CD4-positive, alpha-beta T cell treated with Interferon alpha-2 for 1 hour (primary cell): ENCODE measurements around the gene HAGH.
"Not testable (repeated sequence)": the region's sequence is repeated elsewhere in the genome, so short reads cannot be mapped to it uniquely, and the experiment has no call there.

Experiments
- DNase-seq, 2 donors: peaks; one replicate each; pipeline ENCODE4 v3.0.0-alpha.2; 2020 to 2022

HAGH gene

DNA sequence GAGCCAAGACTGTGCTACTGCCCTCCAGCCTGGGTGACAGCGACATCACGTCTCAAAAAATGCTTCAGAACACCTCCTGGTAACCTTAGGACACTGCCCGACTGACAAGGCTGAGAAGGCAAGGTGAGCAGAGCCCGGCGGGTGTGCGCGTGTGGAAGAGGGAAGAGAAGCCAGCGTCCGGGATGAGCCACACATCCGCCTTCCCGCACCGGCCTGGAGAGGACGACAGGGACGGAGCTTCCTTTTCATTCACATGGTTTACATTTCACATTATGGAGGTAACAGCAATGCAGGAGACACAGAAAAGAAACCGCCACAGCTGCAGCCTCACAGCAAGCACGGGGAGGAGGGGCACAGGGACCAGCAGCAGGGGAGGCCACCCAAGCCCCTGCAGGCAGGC lies 16.5 kb downstream of the HAGH start:
- DNase-seq, result no peak

DNA sequence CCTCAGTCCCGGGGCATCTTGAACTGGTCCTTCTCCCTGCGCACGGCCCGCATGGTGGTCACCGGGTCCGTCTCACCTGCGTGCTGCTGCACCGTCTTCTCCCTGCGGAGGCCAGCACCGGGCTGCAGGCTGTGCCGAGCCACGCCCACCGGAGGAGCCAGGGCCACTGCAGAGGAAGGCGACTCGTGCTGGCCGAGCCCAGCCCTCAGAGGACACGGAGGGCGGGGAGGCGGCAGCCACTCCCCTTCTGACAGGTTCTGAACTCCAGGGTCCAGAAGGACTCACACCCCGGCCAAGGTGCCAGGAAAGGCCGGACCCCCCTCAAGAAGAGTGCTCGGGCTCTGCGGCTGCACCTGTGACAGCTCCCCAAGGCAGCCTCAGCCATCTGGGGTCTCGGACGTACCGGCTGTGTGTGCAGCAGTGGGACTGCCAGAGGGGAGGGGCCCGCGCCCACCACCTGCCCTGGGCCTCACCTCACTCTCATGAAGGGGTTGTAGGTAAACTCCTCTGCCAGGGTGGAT lies 17.3 kb downstream of the HAGH start:
- DNase-seq, result no peak

DNA sequence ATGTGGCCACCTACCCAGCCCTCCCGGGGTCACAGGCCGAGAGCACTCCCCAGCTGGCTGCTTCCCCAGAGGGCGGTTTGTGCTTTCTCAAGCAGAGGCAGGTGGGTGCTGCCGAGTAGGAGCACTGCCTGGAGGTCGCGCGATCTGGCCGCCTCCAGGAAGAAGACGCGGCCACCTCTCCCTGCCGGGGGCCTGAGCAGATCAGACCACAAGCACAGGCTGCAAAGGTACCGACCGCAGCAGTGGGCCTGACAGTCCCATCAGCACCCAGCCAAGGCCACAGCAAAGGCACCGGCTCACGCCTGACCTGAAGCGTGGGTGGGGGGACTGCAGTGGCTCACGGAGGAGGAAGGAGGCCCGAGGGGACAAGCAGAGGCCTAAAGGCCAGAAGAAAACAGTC lies 17.9 kb downstream of the HAGH start:
- no peak for DNase-seq

DNA sequence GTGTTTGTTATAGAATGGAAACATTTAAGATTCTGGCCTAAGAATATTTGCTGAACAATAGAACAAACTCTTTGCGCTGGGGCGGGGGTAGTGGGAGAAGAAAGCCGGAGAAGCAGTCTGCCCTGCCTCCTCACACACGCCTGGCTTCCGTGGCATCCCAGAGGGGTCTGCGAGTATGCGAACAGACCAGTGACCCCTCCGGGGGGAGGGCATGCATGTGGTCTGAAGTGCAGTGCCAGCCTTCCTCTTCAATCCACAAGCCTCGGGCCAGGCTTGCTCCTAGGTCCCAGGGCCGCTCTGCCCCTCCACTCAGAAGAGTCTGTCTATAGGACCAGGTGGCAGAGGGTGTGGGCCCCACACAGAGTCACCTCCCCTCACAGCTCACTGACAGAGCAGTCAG lies 19.0 kb downstream of the HAGH start:
- no peak for DNase-seq

DNA sequence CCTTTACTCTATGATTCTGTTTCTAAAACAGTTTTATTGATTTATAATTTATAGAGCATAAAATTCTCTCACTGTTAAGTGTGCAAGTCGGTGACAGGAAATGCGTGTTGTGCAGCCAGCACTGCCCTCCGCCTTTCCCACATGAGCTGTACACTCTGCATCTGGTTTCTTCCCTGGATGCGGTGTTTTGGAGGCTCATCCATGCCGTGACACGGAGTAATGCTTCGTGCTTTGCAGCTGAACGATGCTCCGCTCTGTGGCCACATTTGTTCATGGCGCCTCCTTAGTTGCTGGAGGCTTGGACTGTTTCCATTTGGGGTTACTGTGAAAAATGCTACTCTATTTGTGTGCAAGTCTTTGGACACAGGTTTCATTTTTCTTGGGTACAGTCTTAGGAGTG lies 25.9 kb downstream of the HAGH start:
- no peak for DNase-seq

DNA sequence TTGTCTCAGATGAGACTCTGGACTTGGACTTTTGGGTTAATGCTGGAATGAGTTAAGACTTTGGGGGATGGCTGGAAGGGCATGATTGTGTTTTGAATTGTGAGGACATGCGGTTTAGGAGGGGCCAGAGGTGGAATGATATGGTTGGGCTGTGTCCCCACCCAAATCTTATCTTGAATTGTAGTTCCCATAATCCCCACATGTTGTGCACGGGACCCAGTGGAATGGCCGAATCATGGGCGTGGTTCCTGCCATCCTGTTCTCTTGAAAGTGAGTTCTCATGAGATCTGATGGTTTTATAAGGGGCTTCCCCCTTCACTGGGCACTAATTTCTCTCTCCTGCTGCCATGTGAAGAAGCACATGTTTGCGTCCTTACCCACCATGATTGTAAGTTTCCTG lies 27.4 kb downstream of the HAGH start:
- not testable (repeated sequence) for DNase-seq

DNA sequence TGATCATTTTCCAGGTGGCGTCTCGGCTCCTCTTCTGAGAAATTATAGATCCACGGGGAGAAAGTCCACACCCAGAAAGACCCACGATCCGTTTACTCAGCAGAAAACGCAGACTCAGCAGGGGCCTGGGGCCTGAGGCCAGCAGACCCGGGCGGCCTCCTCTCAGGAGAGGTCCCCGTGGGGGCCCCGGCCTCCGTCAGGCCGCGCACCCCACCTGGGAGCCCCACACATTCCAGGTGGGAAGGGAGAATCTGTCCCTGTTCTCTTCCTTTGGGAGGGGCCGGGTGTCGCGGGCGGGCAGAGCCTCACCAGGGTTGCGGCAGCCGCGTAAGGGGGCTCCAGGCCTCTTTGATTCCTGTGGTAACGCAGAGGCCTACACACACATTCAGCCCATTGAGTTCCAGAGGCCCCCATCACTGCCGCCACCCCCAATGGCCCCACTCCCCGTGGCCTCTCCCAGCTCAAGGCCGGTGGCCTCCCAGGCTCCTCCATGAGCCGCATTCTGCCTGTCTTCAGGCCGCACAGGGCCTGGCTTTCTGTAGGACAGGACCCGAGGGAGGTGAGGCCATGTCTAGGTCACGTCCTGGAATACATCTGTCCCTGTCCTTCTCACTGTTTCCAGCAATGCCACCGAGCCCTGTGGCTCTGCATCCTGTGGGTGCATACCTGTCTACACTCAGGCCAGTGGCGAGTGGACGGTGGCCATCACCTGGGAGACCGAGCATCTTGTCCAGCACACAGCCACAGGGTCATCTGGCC lies 31.5 kb downstream of the HAGH start:
- no peak for DNase-seq

DNA sequence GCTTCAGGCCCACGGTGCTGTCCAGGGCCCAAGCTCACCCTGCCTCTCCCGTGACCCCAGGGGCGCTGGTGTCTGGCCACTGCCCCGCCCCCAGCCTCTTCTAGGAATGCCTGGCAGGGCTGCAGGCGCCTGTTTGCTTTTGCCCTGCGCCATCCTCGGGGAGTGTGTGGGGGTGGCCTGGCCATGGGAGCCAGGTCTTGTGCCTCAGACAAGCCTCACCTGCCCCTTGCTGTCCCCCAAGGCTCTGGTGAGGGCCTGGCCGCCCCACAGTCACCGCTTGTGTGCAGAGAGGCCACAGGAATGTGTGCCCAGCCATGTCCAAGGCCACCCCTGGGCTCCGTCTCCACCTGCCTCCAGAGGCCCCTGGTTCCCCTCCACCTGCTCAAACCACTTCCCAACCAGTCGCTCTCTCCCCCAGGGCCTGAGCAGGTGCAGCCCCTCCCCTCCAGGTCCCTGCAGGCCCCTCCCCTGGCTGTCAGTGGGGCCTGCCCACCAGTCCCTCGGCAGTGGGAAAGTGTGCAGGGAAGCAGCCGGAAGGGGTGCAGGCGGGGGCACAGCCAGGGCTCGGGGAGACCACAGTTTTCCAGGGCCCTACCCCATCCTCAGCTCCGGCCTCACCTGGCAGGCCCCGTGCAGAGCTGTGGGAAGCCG lies 32.3 kb downstream of the HAGH start:
- no peak for DNase-seq

DNA sequence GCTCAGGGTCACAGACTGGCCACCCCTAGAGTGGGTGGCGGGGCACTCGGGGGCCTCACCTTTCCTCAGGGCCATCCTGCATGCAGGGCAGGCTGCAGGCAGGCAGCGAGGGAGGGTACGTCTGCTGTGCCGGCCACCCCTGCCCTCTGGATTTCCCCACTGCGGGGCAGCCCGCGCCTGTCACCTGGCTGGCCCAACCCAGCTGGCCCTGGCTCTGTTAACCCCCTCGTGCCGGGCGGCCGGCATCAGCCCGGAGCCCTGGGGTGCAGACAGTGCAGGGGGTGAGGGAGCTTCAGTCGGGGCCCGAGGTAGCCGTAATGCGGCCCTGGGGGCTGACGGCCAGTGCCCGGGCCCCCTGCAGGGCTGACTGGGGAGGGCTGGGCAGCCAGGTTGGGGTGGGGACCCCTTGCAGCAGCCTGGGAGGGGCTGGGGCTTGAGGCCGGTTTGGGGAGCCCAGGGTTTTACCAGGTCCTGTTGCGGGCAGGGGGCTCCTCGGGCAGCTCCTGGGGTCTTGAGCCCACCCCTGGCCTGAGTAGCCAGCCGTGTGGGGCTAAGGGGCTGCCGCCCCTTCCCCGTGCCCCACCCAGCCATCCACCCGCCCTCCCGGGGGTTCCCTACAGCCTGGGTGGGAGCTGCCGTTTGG lies 32.9 kb downstream of the HAGH start, which contains the start of gene IGFALS:
Gene IGFALS, minus strand, starts transcription at position 128 of the 643 bp plus-strand sequence. Its CDS starts 53 bp downstream, at position 75.
- no peak for DNase-seq

DNA sequence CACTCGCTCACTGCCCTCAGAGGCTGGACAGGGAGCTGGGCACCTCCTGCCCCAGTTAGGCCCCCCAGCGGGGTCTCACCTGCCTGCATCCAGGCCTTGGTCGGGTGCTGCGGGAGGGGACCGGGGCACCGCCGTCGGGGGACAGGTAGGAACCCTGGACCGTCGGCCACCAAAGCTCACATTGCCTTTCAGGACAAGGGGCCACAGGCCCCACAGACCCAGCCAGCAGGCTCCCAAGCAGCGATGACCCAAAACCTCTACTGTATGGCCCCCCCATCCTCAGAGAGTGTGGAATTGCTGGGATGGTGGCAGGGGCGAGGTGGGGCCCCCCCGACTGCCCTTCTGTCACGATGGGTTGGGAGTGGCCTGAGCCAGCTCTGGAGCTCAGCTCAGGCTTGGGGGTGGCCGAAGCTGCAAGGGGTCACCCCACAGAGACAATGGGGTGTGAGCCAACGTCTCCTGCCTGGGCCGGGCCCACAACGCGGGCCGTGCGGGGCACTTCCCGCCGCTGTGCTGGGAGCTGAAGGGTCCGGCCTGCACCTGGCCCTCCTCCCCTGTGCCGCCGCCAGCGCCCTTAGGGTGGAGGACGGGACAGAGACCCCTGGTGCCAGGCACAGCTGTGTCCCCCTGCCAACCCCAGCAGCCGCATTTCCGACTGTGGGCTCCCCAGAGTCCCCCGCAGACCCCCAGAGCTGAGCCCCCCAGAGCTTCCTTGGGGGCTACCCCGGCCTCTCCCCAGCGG lies 33.6 kb downstream of the HAGH start:
- DNase-seq, result no peak

DNA sequence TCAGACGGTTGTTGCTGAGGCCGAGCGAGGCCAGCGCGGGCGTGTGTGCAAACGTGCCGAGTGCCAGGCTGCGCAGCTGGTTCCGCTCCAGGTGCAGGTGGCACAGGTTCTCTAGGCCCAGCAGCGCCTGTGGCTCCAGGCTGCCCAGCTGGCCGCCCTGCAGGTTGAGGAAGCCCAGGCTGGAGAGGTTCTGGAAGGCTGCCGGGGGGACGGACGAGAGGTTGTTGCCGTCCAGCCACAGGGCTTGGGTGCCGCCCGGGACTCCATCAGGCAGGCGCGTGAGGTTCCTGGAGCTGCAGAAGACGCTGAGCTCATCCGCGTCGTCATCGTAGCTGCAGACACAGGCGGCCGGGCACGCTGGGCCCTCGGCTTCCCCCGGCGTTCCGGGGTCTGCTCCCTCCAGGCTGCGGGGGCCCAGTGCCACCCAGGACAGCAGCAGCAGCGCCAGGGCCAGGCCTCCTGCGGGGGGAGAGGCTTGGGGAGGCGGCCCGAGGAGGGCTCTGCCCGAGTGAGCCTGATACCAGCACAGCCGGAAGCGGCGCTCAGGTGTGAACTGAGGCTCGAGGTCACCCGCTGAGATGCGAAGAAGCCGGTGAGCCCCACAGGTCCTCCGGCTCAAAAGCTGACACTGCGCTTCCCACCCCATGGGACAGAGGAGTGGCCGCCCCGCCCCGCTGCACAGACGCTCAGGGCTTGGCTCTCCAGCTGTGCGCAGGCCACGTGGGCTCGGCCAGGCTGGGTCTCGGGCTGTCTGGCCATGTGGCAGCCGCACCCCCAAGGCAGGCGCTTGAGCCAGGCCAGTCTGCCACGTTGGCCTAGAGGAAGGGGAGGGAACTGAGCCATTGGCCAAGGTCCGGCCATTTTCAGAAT lies 34.4 kb downstream of the HAGH start:
- DNase-seq, result no peak

DNA sequence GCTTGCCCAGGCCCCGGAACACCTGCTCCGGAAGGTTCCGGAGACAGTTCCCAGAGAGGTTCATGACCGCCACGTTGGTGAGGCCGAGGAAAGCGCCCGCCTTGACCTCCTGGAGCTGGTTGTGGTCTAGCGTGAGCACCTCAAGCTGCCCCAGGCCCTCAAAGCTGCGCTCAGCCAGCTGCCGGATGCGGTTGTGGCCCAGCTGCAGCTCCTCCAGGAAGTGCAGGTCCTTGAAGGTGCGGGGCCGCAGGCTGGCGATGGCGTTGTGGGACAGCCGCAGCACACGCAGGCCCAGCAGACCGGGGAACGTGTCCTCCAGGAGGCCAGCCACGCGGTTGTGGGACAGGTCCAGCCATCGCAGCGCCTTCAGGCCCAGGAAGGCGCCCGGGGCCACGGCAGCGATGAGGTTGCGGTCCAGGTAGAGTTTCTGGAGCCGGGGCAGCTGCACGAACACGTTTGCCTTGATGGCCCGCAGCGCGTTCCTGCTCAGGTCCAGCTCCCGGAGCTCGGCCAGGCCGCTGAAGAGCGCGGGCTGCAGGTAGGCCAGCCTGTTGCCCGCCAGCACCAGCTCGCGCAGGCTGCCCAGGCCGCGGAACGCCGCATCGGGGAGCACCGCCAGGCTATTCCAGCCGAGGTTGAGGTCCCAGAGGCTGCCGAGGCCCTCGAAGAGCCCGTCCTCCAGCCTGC lies 35.2 kb downstream of the HAGH start:
- no peak for DNase-seq

DNA sequence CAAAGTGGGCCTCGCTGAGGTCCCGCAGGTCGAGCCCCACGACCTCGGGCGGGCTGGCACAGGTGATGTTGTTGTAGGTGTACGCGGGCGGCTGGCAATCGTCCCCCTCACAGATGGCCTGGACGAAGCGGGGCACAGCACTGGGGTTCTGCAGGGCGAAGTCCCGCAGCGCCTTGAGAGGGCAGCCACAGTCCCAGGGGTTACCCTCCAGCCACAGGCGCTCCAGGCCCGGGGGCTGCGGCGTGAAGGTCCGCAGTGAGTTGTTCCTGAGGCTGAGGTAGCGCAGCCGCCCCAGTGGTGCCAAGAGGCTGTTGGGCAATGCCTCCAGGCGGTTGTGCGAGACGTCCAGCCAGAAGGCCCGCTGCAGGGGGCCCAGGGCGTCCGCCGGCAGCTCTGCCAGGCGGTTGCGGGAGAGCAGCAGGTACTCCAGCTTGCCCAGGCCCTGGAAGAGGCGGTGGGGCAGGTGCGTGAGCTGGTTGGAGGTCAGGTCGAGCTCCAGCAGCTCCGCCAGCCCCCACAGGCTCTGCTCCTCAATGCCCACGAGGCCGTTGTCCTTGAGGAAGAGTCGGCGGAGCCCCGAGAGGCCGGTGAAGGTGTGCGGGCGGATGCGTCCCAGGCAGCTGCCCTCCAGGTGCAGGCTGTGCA lies 35.9 kb downstream of the HAGH start:
- no peak for DNase-seq

DNA sequence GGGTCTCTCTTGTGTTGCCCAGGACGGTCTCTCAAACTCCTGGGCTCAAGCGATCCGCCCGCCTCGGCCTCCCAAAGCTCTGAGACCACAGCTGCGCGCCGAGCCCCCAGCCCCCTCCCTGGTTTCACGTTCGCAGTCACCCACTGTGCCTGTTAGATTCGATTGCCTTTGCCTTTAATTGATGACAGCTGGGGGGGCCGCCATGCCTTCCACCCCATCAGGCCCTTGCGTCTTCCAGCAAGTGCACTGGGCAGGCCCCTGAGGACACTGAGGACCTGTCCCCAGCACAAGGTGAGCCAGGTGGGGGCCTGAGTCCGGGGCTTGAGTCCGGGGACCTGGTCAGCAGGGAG lies 36.4 kb downstream of the HAGH start:
- DNase-seq, result no peak

DNA sequence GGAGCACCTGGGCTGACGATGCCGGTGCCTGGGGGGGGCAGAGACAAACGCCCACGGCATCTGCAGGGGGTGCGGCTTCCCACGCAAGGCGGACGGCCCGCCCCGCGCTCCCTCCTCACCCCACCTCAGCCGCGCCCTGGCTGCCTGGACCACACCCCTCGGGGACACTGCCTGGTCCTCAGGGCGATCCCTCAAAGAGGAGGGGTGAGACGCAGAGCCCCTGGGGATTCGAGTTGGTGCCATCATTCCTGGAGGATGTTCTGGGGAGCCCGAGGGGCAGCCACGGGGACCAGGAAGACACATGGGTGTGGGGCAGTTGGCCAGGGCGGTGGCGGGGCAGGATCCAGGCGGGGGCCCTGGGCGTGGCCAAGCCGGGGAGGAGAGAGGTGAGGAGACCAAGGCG lies 37.0 kb downstream of the HAGH start:
- no peak for DNase-seq

DNA sequence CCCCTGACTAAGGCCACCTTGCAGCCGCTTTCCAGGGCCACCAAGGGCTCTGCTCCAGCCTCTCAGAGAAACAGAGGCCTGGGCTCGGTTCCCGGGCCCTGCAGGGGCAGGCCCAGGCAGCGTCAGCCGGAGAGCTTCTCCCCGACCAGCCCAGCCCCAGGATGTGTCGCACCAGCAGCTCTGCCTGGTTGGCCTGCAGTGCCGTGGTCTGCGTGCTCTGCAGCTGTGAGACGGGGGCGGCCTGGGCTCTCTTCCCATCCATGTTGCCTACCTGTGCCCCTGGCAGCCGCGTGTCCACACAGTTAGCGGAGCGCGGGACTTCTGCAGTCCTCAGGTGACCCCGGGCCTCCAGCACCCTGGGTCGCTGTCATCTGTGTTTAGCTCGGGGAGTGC lies 37.9 kb downstream of the HAGH start:
- no peak for DNase-seq

DNA sequence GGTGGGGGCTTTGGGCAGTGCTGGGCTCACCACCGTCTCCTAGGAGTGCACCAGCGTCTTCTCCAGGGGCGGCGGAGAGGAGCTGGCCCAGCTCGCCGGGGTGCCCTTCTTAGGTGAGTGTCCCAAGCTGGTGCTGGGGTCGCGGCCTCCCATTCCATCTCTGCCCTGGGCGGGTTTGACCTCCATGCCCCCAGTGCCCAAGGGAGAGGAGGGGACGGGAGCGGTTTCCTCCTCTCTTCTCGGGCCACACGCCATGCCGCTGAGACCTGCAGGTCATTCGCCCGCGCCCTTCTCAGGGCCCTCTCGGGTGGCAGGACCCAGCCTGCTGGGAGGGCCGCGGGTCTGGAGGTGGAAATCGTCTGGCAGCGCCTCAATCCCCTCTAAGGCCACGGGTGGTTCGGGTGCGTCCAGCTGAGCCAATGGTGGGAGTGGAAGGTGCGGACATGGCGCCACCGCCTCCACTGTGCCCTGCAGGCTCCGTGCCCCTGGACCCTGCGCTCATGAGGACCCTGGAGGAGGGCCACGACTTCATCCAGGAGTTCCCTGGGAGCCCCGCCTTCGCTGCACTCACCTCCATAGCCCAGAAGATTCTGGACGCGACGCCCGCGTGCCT lies 38.4 kb downstream of the HAGH start:
- no peak for DNase-seq

DNA sequence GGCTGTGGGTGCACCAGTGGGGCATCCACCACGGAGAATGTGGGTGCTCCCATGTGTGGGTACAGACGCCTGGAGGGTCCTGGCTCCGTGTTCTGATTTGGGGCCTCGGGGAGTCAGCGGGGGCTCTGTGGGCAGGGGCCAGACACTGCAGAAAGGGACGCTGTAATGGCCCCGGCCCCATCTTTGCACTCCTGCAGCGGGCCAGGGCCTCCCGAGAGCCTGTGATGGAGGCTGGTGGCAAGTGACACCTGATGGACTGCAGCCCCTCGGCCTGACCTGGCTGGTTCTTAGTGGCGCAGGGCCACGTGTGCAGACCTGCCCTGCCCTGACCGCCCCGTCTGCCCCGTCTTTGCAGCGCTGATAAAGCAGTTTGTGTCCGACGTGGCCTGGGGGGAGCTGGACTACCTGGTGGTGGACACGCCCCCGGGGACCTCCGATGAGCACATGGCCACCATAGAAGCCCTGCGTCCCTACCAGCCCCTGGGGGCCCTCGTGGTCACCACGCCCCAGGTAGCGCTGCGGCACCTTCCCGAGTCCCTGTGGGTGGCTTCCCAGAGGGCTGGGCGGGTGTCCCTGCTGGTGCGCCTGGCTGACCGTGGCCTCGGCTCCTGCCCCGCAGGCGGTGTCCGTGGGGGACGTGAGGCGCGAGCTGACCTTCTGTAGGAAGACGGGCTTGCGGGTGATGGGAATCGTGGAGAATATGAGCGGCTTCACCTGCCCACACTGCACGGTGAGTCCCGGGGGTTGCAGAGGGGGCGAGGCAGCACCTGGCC lies 39.1 kb downstream of the HAGH start:
- DNase-seq, result no peak

DNA sequence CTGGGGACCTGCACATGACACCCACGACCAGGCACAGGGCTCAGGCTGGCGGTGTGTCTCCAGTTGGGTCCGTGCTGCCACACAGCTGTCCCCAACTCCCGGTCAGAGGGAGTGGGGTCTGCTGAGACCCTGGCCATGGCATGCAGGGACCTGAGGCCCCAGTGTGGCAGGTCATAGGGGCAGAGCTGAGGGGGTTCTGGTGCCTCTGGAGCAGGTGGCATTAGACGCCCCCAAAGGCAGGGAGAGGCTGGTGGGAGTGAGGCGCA lies 39.6 kb downstream of the HAGH start:
- no peak for DNase-seq
